GM10266 (cell line): ENCODE data around the gene PHF20.
"Not testable (repeated sequence)": the region's sequence is repeated elsewhere in the genome, so short reads cannot be mapped to it uniquely, and the experiment has no call there.

Experiments
- DNase-seq: peaks from one replicate; pipeline ENCODE4 v3.0.0; 2012; ENCODE audit errors: extremely low spot score
- TF ChIP-seq, protein P1 (sequence below): IDR thresholded peaks from 2 replicates; pipeline ENCODE4 v1.5.1; 2012; ENCODE audit warnings: mild to moderate bottlenecking, low read depth; ENCODE audit not compliant: control insufficient read depth, insufficient read depth; ENCODE audit errors: missing control alignments

Gene PHF20

GRCh38 chr20:35771689-35772562, at the start of gene PHF20:
Gene PHF20 (plus strand): TSS chr20:35772015. CDS start chr20:35801523, 29,508 bp downstream.
- DNase-seq = peak; percentile 96
- TF ChIP-seq, protein P1, sequence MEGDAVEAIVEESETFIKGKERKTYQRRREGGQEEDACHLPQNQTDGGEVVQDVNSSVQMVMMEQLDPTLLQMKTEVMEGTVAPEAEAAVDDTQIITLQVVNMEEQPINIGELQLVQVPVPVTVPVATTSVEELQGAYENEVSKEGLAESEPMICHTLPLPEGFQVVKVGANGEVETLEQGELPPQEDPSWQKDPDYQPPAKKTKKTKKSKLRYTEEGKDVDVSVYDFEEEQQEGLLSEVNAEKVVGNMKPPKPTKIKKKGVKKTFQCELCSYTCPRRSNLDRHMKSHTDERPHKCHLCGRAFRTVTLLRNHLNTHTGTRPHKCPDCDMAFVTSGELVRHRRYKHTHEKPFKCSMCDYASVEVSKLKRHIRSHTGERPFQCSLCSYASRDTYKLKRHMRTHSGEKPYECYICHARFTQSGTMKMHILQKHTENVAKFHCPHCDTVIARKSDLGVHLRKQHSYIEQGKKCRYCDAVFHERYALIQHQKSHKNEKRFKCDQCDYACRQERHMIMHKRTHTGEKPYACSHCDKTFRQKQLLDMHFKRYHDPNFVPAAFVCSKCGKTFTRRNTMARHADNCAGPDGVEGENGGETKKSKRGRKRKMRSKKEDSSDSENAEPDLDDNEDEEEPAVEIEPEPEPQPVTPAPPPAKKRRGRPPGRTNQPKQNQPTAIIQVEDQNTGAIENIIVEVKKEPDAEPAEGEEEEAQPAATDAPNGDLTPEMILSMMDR = no peak

GRCh38 chr20:35723275-35723639, 48.6 kb upstream of the PHF20 start:
- DNase-seq = not testable (repeated sequence)

GRCh38 chr20:35723652-35724320, 48.0 kb upstream of the PHF20 start:
- not testable (repeated sequence) for DNase-seq

DNA sequence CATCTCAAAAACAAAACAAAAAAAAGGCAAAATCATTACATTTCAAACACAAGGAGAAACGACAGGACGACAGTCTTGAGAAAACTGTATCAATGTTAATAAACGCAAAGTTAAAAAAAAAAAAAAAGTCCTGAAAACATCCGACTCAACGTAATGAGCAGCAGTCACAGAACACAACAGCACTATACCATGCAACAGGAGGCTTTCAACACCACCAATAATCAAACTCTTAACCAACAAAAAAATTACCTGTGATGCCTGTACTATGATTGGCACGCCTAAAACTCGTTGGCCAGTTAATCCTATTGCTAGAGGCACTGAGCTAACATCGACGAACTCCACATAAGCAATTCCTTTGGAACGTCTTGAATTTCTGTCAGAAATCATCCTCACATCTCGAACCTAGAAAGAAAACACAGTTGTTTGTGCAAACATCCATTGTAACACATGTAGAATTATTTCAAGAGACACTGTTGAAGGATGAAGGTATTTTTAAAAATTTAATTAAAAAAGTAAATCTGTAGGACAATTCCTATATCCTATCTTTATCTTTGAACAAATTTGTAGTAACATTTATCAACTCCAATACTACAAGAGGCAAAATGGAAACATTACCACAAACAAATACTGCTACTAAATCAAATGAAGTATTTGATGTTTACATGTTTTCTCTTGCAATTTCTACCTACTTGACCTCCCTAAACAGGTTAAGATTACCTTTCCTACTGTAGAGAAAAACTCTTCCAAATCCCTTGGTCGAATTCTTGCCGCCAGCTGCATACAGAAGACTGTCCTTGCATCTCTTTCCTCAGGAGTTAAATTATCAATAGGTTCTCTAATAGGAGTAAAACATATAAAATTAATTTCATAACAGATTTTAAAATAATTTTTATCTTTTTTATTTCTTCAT, 47.2 kb upstream of the PHF20 start:
- DNase-seq = no peak
- TF ChIP-seq, protein P1 = no peak

DNA sequence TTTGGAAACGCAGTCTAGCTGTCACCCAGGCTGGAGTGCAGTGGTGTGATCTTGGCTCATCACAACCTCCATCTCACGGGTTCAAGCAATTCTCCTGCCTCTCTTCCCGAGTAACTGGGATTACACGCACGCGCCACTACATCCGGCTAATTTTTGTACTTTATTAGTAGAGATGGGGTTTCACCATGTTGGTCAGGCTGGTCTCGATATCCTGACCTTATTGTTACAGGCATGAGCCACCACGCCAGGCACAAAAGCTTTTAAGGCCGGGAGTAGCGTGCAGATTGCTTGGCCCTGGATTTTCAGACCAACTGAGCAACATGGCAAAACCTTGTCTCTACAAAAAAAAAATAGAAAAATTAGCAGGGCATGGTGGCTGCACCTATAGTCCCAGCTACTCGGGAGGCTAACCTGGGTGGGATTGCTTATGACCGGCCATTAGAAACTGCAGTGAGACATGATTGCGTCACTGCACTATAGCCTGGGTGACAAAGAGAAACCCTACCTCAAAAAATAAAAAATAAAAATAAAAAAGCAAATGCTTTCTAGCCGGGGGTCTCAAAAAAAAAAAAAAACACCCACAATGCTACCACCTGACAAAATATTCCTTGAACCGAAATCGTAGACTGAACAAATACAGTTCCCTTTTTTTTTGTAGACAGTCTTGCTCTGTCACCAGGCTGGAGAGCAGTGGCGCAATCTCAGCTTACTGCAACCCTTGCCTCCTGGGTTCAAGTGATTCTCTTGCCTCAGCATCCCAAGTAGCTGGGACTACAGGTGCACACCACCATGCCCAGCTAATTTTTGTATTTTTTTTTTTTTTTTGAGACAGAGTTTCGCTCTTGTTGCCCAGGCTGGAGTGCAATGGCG, 44.7 kb upstream of the PHF20 start:
- no peak for DNase-seq
- TF ChIP-seq, protein P1 = no peak

DNA sequence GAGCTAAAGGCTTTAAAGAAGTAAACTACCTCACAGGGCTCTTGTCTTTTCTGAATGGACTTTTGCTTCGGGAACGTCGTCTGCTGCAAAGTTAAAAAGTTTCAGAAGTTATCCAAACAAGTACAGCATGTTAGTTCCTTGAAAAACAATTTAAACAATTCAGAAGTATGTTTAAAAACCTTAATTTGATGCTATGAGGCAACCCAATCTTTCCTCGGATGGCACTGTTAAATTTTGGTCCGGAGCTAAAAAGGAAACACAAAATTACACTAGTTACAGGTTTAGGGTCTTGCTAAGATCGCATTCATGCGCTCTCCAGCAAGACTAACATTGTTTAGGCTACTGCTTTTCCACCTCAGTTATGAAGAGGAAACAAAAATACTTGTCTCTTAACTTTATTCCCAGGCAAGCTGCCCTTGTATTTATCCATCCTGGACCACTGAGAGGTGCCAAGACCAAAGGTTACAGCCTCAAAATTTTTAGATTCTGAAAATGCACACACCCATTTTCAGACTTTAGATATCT, 42.5 kb upstream of the PHF20 start:
- TF ChIP-seq, protein P1 = no peak
- DNase-seq = no peak

GRCh38 chr20:35729836-35730582, 41.8 kb upstream of the PHF20 start:
- no peak for DNase-seq
- TF ChIP-seq, protein P1 = no peak
